ENCODE measurements around the gene CRYL1. TPM values are rescaled to one million over a fixed set of nuclear protein-coding genes. Genes with fewer than 3 reads are reported as not detected.

Gene CRYL1
- total RNA-seq, 1 experiment from 2014 or later: 6.7 TPM

GRCh38 chr13:20566898-20567874, 41.5 kb upstream of the CRYL1 start, which contains the start of gene IFT88:
TSS of gene IFT88 (plus strand) at chr13:20567157. CDS start at chr13:20574386, 7,229 bp downstream.
- Mint-ChIP-seq H3K27me3 (ENCODE audit: insufficient read depth, unreplicated experiment) (no peaks in the 10 kb centered on the region), H3K36me3 (ENCODE audit: insufficient read depth, unreplicated experiment) (no peaks in the 10 kb centered on the region), H3K9me3 (ENCODE audit: unreplicated experiment) (peaks cover 16% of the 10 kb centered on the region), H3K4me3 (ENCODE audit: unreplicated experiment) (peak within 1 kb of the TSS; percentile 98), H3K27ac (ENCODE audit: unreplicated experiment) (peak within 1 kb of the TSS; percentile 91), H3K4me1 (ENCODE audit: low read depth, unreplicated experiment) (no peaks in the 10 kb centered on the region)
- DNase-seq: peak; percentile 92 to 95
- intact Hi-C loops (cut with micrococcal nuclease; ENCODE audit: unreplicated experiment): loop anchor here (1.0 to 5.0 kb wide), 3 partner anchors 41 to 140 kb away; no protein-coding TSS in a partner anchor
- ChIA-PET POLR2A (interaction anchor here (0.6 kb wide), 1 partner anchor 361 kb away, joined by 3 read pairs; no protein-coding TSS in a partner anchor), CTCF (interaction anchor here (0.5 to 0.6 kb wide), 3 partner anchors 119 to 448 kb away, joined by 3 to 9 read pairs (median 3); no protein-coding TSS in a partner anchor)
- no peaks in the 10 kb centered on the region for H3K27me3 ChIP-seq (replicated peaks; ENCODE audit: control insufficient read depth, insufficient read depth, low read length)
- no TSS peak for BruUV-seq (replicated peaks)
- TF ChIP-seq CTCF (IDR thresholded peaks at IDR 0.05; ENCODE audit: insufficient read depth in 1 of 2, low read depth in 1 of 2, low read length in 1 of 2, severe bottlenecking in 1 of 2, unreplicated experiment in 1 of 2): no peak
- no peaks in the 10 kb centered on the region; the same call in 1 of the 2 replicates for H3K36me3 ChIP-seq (ENCODE audit: control insufficient read depth, insufficient read depth, low read length)
- peak within 1 kb of the TSS; percentile 79 for H3K4me3 ChIP-seq (ENCODE audit: low read depth, low read length)
- no peaks in the 10 kb centered on the region for H3K4me1 ChIP-seq
- H3K9me3 ChIP-seq: peaks cover 14% of the 10 kb centered on the region; the same call in 1 of the 2 replicates

GRCh38 chr13:20566468-20566897, 40.8 kb upstream of the CRYL1 start:
- intact Hi-C loops (cut with micrococcal nuclease; ENCODE audit: unreplicated experiment): loop anchor here (5.0 kb wide), 2 partner anchors 69 to 141 kb away; no protein-coding TSS in a partner anchor
- BruUV-seq (replicated peaks): TSS peak; percentile 89
- H3K27ac Mint-ChIP-seq (ENCODE audit: unreplicated experiment): peak overlapping the region; percentile 91
- ChIA-PET POLR2A (interaction anchor here (0.6 kb wide), 1 partner anchor 361 kb away, joined by 3 read pairs; no protein-coding TSS in a partner anchor), CTCF (no interaction called here)
- Histone ChIP-seq H3K4me3 (ENCODE audit: low read depth, low read length) (peak overlapping the region; percentile 79), H3K4me1 (no peaks in the 10 kb centered on the region), H3K36me3 (ENCODE audit: control insufficient read depth, insufficient read depth, low read length) (no peaks in the 10 kb centered on the region; the same call in 1 of the 2 replicates), H3K9me3 (peaks cover 14% of the 10 kb centered on the region; the same call in 1 of the 2 replicates), H3K27me3 (replicated peaks; ENCODE audit: control insufficient read depth, insufficient read depth, low read length) (no peaks in the 10 kb centered on the region)
- no peak for DNase-seq
- no peaks in the 10 kb centered on the region for H3K4me1 Mint-ChIP-seq (ENCODE audit: low read depth, unreplicated experiment)
- no peaks in the 10 kb centered on the region for H3K27me3 Mint-ChIP-seq (ENCODE audit: insufficient read depth, unreplicated experiment)
- peaks cover 23% of the 10 kb centered on the region for H3K9me3 Mint-ChIP-seq (ENCODE audit: unreplicated experiment)
- H3K4me3 Mint-ChIP-seq (ENCODE audit: unreplicated experiment): peak overlapping the region; percentile 98
- no peaks in the 10 kb centered on the region for H3K36me3 Mint-ChIP-seq (ENCODE audit: insufficient read depth, unreplicated experiment)
- no peak for TF ChIP-seq CTCF (IDR thresholded peaks at IDR 0.05; ENCODE audit: insufficient read depth in 1 of 2, low read depth in 1 of 2, low read length in 1 of 2, severe bottlenecking in 1 of 2, unreplicated experiment in 1 of 2)

- Histone ChIP-seq H3K27me3 (replicated peaks; ENCODE audit: control insufficient read depth, insufficient read depth, low read length) (no peaks in the 10 kb centered on the region), H3K9me3 (peaks cover 14% of the 10 kb centered on the region; the same call in 1 of the 2 replicates), H3K36me3 (ENCODE audit: control insufficient read depth, insufficient read depth, low read length) (no peaks in the 10 kb centered on the region; the same call in 1 of the 2 replicates), H3K4me1 (peaks cover 8% of the 10 kb centered on the region), H3K4me3 (ENCODE audit: low read depth, low read length) (no peak overlapping the region)
- intact Hi-C loops (cut with micrococcal nuclease; ENCODE audit: unreplicated experiment): loop anchor here (5.0 kb wide), 2 partner anchors 68 to 142 kb away; no protein-coding TSS in a partner anchor
- H3K4me3 Mint-ChIP-seq (ENCODE audit: unreplicated experiment): no peak overlapping the region
- ChIA-PET POLR2A (no interaction called here), CTCF (no interaction called here)
- H3K36me3 Mint-ChIP-seq (ENCODE audit: insufficient read depth, unreplicated experiment): no peaks in the 10 kb centered on the region
- no peak for DNase-seq
- BruUV-seq (replicated peaks): no TSS peak
- H3K27ac Mint-ChIP-seq (ENCODE audit: unreplicated experiment): no peak overlapping the region
- H3K9me3 Mint-ChIP-seq (ENCODE audit: unreplicated experiment): peaks cover 26% of the 10 kb centered on the region
- H3K4me1 Mint-ChIP-seq (ENCODE audit: low read depth, unreplicated experiment): peaks cover 7% of the 10 kb centered on the region
- H3K27me3 Mint-ChIP-seq (ENCODE audit: insufficient read depth, unreplicated experiment): no peaks in the 10 kb centered on the region
- no peak for TF ChIP-seq CTCF (IDR thresholded peaks at IDR 0.05; ENCODE audit: insufficient read depth in 1 of 2, low read depth in 1 of 2, low read length in 1 of 2, severe bottlenecking in 1 of 2, unreplicated experiment in 1 of 2)
Measured at GRCh38 chr13:20565115-20565736, 39.6 kb upstream of the CRYL1 start.

All from Caco-2 (cell line).